Astrocyte (in vitro differentiated cells and primary cell): ENCODE measurements around the gene SIPA1.

Experiments used
- EZH2 ChIP-seq: IDR thresholded peaks from 2 replicates; pipeline ENCODE4 v1.6.1; 2012; ENCODE audit warnings: mild to moderate bottlenecking, low read length, inconsistent platforms; ENCODE audit not compliant: insufficient read depth
- TF ChIP-seq, protein P1 (sequence below): IDR thresholded peaks from 2 replicates; pipeline ENCODE4 v1.5.1; 2011; ENCODE audit warnings: low read depth, mild to moderate bottlenecking, inconsistent platforms, low read length, moderate library complexity; ENCODE audit not compliant: insufficient read depth

DNA sequence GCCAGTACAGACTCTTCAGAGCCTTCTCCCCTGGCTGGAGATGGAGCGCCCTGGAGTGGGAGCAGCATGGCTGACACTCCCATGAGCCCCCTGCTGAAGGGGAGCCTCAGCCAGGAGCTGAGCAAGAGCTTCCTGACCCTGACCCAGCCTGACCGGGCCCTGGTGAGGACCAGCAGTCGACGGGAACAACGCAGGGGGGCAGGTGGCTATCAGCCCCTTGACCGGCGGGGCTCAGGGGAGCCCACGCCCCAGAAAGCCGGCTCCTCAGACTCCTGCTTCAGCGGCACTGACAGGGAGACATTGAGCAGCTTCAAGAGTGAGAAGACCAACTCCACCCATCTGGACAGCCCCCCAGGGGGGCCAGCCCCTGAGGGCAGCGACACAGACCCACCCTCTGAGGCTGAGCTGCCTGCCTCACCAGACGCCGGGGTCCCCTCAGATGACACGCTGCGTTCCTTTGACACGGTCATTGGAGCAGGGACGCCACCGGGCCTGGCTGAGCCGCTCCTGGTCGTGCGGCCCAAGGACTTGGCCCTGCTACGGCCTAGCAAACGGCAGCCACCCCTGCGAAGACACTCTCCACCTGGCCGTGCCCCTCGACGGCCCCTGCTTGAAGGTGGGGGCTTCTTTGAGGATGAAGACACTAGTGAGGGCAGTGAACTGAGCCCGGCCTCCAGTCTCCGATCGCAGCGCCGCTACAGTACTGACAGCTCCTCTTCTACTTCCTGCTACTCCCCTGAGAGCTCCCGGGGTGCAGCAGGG lies 19.7 kb upstream of the SIPA1 start:
- TF ChIP-seq, protein P1, sequence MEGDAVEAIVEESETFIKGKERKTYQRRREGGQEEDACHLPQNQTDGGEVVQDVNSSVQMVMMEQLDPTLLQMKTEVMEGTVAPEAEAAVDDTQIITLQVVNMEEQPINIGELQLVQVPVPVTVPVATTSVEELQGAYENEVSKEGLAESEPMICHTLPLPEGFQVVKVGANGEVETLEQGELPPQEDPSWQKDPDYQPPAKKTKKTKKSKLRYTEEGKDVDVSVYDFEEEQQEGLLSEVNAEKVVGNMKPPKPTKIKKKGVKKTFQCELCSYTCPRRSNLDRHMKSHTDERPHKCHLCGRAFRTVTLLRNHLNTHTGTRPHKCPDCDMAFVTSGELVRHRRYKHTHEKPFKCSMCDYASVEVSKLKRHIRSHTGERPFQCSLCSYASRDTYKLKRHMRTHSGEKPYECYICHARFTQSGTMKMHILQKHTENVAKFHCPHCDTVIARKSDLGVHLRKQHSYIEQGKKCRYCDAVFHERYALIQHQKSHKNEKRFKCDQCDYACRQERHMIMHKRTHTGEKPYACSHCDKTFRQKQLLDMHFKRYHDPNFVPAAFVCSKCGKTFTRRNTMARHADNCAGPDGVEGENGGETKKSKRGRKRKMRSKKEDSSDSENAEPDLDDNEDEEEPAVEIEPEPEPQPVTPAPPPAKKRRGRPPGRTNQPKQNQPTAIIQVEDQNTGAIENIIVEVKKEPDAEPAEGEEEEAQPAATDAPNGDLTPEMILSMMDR: no peak
- no peak for TF ChIP-seq EZH2
